Nephron (organoid): ENCODE measurements around the gene HYAL2.

Experiments used
- H3K27ac Mint-ChIP-seq, 3 experiments: 2 replicates each; pipeline ENCODE4 v1.8.0; 2020; ENCODE audit warnings: mixed read lengths in 3 of 3, mild to moderate bottlenecking in 2 of 3, moderate library complexity in 1 of 3
- H3K27me3 Mint-ChIP-seq: 2 replicates; pipeline ENCODE4 v1.8.0; 2021; ENCODE audit warnings: low read depth, mild to moderate bottlenecking, moderate library complexity, mixed read lengths
- H3K36me3 Mint-ChIP-seq: 2 replicates; pipeline ENCODE4 v1.8.0; 2020; ENCODE audit warnings: low read depth, mixed read lengths
- H3K4me1 Mint-ChIP-seq: 2 replicates; pipeline ENCODE4 v1.8.0; 2020; ENCODE audit warnings: mixed read lengths
- H3K4me3 Mint-ChIP-seq, 3 experiments: 2 replicates each; pipeline ENCODE4 v1.8.0; 2020; ENCODE audit warnings: mild to moderate bottlenecking in 3 of 3, mixed read lengths in 3 of 3, moderate library complexity in 2 of 3
- H3K9me3 Mint-ChIP-seq: 2 replicates; pipeline ENCODE4 v1.8.0; 2020; ENCODE audit warnings: mixed read lengths
- TF ChIP-seq, protein P1 (sequence below), 3 experiments: fragments of 200-600 bp; sonication (generic); IDR thresholded peaks; one replicate each; pipeline ENCODE4 v1.5.0; 2021; ENCODE audit warnings: antibody characterized with exemption in 3 of 3; ENCODE audit not compliant: unreplicated experiment in 3 of 3

HYAL2 gene

DNA sequence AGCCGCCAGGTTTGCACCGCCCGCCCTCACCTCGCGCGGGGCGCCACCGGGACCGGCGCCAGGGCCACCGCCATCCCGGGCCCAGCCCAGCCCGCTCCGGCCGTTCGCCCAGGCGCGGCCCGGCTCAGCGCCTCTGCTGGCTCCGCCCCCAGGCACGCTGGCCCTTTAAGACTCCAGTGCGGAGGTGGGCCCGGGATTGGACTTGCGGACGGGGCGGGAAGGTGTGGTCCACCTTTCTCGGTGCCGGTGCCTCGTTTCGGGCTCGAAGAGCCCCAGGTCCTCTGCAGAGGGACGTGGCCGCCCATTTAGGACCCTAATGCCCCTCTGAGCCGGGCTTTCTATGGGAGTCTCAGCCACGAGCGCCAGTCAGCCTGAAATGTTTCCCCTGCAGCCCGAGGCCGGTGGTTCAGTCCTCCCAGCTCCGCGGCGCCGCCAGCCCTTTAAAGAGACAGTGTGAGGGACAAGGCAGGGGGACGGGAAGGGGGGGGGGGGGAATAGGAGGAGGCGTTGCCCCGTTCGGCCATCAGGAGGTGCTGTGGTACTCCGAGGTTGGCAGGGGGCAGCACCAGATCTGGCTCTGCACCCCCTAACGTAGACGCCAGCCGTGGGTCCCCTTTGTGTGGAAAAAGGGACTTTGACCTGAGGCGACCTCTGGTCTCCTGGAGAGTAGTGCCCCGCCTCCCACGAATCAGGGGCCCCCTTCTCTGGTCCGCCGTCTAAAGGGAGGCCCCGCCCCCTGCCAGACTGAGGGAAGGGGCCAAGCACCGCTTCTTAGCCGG is 1.0 kb downstream of the HYAL2 start:
- peaks cover 41% of the 10 kb centered on the region for H3K4me1 Mint-ChIP-seq
- no peaks in the 10 kb centered on the region for H3K27me3 Mint-ChIP-seq
- H3K4me3 Mint-ChIP-seq: peak overlapping the region; percentile 86 to 92 (median 88)
- H3K36me3 Mint-ChIP-seq: peaks cover 30% of the 10 kb centered on the region
- TF ChIP-seq, protein P1, sequence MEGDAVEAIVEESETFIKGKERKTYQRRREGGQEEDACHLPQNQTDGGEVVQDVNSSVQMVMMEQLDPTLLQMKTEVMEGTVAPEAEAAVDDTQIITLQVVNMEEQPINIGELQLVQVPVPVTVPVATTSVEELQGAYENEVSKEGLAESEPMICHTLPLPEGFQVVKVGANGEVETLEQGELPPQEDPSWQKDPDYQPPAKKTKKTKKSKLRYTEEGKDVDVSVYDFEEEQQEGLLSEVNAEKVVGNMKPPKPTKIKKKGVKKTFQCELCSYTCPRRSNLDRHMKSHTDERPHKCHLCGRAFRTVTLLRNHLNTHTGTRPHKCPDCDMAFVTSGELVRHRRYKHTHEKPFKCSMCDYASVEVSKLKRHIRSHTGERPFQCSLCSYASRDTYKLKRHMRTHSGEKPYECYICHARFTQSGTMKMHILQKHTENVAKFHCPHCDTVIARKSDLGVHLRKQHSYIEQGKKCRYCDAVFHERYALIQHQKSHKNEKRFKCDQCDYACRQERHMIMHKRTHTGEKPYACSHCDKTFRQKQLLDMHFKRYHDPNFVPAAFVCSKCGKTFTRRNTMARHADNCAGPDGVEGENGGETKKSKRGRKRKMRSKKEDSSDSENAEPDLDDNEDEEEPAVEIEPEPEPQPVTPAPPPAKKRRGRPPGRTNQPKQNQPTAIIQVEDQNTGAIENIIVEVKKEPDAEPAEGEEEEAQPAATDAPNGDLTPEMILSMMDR (IDR thresholded peaks at IDR 0.05; ENCODE audit: unreplicated experiment in 3 of 3): peak; percentile 65 to 73 (median 71)
- no peaks in the 10 kb centered on the region for H3K9me3 Mint-ChIP-seq
- H3K27ac Mint-ChIP-seq: peak overlapping the region; percentile 99 to 100 (median 99)

DNA sequence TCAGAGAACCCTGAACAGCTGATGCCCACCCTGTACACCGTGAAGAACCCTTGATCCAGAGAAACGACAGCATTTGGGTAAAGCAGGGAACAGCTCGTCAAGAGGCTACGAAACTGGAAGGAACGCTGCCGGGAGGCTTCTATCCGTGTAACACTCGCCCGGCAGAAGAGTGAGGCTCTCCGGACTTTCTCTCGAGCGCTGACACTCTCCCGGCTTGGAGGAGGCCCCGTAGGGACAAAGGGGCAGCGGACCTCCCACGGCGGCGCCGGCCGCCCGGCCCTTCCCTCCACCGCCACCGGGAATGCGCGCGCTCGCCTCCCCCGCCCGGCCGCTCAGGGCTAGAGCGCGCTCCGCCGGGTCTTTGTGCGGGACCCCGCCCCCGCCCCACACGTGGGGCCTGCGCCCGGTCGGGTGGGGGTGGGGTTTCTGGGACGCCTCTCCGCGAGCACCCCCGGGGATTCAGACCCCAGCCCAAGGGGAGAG is 1.7 kb downstream of the HYAL2 start:
- TF ChIP-seq, protein P1 (IDR thresholded peaks at IDR 0.05; ENCODE audit: unreplicated experiment in 3 of 3): no peak
- peak overlapping the region; percentile 99 for H3K27ac Mint-ChIP-seq
- peaks cover 36% of the 10 kb centered on the region for H3K36me3 Mint-ChIP-seq
- H3K9me3 Mint-ChIP-seq: no peaks in the 10 kb centered on the region
- H3K4me1 Mint-ChIP-seq: peaks cover 41% of the 10 kb centered on the region
- H3K4me3 Mint-ChIP-seq: peak overlapping the region; percentile 93 to 99 (median 99)
- H3K27me3 Mint-ChIP-seq: no peaks in the 10 kb centered on the region

DNA sequence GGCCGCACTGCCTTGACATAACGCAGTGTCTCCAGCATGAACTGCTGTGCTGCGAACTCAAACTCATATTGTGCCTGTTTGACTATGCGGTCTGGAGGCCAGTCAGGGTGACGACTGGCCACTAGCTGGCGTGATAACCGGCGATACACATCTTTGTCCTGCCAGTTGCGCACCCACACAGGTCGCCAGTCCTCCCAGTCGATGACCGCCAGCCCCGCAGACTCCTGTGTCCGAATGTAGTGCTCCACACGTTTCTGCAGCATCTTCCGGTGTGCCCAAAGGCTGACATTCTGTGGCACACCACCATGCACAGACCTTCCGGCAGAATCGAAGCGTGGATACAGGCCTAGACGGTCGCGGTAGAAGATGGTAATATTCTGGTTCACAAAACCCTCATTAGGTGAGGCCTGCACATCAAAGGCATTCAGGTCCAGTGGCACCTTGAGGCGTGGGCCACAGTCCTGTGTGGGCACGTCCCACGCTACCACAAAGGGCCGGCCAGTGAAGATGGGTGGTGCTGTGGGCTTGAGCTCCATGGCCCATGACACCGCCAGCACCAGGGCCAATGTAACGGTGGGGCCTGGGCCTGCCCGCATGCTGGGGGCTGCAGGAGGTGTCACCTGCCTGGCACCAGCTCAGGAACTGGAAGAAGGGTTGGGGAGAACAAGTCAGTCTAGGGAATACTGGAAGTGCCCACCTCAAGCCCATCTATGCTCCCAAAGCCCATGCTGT is 2.5 kb downstream of the HYAL2 start:
- peak overlapping the region; percentile 93 to 99 (median 99) for H3K4me3 Mint-ChIP-seq
- peak overlapping the region; percentile 99 for H3K27ac Mint-ChIP-seq
- H3K4me1 Mint-ChIP-seq: peaks cover 41% of the 10 kb centered on the region
- no peaks in the 10 kb centered on the region for H3K9me3 Mint-ChIP-seq
- H3K27me3 Mint-ChIP-seq: no peaks in the 10 kb centered on the region
- peaks cover 41% of the 10 kb centered on the region for H3K36me3 Mint-ChIP-seq
- TF ChIP-seq, protein P1 (IDR thresholded peaks at IDR 0.05; ENCODE audit: unreplicated experiment in 3 of 3): no peak

DNA sequence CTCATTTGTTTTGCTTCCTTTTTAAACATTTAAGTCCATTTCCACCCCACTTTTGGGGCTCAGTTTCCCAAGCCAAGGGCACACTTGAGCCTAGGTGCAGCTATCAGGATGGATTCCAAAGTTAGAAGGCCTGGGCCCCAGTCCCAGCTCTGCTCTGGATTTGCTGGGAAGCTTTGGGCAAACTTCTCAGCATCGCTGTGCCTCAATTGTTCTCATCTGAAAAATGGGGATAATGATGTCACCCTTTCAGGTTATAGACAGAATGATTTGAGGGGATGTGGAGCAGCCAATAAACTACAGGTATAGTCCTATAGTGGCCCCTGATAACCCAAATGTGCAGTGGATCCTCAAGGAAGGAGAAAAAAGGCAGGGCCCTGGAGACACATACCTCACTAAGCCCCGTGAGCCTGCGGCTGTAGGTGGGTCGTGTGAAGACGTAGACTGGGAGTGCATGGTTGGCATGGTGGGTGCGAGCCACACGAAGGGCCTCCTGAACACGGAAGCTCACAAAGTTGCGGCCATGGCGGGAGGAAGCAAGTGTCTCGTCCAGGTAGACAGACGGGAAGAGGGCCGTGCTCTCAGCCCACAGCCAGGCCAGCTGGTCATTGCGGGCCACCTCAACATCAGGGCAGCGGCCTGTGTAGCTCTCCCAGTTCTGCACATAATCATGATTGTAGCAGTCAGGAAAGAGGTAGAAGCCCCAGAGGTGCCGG is 3.2 kb downstream of the HYAL2 start:
- Mint-ChIP-seq H3K4me1 (peaks cover 33% of the 10 kb centered on the region), H3K27me3 (no peaks in the 10 kb centered on the region), H3K36me3 (peaks cover 43% of the 10 kb centered on the region), H3K9me3 (no peaks in the 10 kb centered on the region), H3K27ac (peak overlapping the region; percentile 82 to 99 (median 99)), H3K4me3 (peak overlapping the region; percentile 93 to 99 (median 99))
- TF ChIP-seq, protein P1 (IDR thresholded peaks at IDR 0.05; ENCODE audit: unreplicated experiment in 3 of 3): no peak

DNA sequence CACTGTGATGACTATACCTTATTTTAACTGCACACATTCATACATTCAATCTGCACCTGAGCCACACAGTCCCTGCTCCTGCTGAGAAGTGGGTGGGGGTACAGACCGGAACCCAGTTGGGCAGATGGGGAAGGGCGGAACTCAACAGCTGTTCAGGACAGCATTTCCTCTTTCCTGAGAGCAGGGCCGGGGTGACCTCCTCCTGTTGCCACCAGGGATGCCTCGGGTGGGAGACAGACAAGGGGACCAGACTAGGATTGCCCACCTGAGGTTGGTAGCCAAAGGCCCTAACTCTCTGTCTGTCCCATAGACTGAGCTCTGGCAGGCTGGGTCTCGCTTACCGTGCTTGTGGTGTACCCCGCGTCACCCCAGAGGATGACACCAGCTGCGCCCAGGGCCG is 3.9 kb downstream of the HYAL2 start:
- peaks cover 50% of the 10 kb centered on the region for H3K36me3 Mint-ChIP-seq
- TF ChIP-seq, protein P1 (IDR thresholded peaks at IDR 0.05; ENCODE audit: unreplicated experiment in 3 of 3): no peak
- H3K4me3 Mint-ChIP-seq: peak overlapping the region; percentile 76 to 99 (median 93)
- no peaks in the 10 kb centered on the region for H3K27me3 Mint-ChIP-seq
- peaks cover 6% of the 10 kb centered on the region for H3K9me3 Mint-ChIP-seq
- peaks cover 33% of the 10 kb centered on the region for H3K4me1 Mint-ChIP-seq
- peak overlapping the region; percentile 35 to 99 (median 59) for H3K27ac Mint-ChIP-seq
